ENCODE results near the gene SGCD.

SGCD gene

DNA sequence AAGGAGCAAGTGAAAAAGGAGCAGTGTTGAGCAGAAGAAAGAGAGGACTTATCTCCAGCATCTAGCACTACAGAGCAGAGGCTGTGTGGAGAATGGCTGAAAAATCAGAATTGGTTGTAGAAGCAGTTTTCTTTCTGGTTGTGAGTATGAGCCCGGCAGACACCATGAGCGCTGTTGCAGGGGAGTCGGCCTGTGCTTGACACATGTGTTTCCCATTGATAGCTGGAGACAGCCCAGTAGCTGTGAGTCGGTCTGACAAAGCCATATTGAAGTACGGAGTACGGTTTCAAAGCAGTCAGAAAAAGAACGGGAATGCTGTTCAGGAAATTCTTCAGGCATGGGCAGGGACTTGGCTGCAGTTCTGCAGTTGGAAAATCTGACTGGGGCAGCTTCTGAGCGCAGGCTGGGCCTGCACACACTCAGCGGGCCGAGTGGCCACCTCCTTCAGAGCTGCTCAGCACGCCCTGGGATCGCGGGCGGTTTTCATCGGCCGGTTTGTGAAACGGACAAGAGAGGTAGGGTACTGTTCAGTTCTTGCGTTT, at the start of gene SGCD:
Gene SGCD (plus strand): TSS at position 447 of the 542 bp plus-strand sequence.
- DNase-seq (ENCODE audit: low spot score): peak; percentile 45

DNA sequence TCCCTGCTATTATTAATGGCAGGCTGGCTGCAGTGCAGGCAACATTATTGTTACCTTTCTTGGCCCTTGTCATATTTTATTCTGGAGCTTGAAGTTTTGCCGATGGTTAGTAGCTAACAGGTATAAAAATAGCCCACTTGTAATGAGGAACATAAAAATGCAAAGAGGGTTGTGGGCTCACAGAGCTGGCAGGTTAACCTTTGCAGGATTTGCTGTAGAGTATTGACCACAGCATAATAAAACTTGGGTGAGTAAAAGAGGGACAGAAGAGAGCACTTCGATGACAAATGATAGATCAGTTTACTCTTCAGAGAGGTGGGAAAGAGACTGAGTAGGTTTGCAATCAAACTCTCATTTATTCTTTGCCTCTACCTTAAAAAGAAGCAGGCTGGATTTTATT, 49.7 kb upstream of the SGCD start:
- no peak for DNase-seq (ENCODE audit: low spot score)

DNA sequence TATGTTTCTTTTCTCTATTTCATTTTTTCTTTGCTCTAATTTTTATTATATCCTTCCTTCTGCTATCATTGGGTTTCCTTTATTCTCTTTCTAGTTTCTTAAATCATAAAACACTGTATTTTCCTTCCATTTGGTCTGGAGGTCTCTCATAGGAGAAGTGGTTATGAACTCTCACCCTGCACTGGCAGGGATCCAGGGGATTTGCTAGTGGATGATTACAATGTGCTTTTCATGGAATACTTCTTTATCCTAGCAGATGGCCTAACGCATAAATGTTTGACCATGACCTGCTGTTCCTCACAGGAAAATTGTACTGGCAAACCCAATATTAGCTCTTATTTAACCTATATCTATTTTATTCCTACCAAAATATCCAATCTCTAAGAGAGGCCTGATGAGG, 31.5 kb upstream of the SGCD start:
- no peak for DNase-seq (ENCODE audit: low spot score)

DNA sequence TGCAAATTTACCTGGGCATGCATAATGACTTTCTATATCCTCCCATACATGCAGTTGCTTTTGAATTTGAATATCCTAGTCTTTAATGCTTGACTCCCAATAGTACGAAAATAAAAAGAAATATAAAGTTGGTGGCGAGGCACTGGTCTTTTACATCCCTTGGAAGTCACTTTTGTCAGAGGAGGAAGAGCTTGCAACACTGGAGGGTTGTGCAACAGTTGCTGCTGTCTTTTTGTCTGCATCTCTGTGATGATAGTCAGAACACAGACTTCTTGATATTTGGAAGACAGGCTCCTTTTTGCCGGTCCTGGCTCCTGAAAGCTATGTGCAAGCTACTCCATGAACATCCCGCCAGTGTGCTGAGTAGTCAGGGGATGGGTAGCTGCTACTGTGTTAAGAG, 16.8 kb upstream of the SGCD start:
- DNase-seq (ENCODE audit: low spot score): no peak

DNA sequence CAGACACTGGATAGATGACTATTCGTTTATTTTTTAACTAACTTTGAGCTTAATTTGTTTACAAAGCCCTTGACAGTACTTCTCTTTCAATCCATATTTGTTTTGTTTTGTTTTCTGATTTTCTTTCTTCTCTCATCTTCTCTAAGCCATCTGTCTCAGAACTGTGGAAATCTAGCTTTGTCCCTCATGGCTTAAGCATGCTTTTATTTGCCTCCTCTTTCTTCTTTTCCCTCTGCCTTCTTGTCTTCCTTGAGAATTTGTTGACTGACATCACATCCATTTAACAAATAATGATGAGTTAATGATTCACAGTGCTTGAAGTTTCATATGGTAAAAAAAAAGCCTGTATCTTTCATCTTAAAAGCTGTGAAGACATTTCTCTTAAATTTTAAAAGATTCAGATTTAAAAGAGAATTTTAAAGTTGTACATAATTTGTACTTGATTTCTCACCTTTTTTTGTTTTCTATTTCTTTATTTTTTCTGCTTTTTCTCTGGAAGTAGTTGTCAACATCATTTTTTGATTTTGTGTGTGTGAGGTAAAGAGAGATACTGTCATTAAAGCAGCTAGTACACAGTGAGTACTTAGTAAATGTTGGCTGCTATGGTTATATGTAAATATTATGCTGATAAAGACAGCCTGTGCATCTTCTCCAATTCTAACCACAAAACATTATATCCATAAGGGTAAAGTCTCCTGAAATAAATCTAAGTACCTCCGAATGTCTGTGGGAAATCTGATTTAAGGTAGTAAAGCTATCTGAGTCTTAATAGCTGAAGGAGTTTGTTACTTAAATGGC, 13.9 kb upstream of the SGCD start:
- DNase-seq (ENCODE audit: low spot score): no peak

DNA sequence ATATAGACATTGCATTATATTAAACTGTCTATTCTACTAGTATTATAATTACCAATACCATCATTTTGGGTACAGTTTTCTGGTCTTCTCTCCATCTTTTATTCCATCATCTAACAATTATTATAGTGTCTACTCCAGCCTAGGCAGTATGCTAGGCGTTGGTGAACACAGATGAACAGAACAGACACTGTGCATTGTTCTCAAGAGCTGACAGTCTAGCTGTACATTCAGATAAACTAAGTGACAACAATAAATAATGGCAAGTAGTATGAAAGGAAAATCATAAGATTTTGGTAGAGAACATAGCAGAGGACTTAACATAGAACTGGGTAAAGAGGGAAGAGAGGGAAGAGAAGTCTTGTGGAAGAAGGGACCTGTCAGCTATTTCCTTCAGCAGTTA, 12.5 kb upstream of the SGCD start:
- DNase-seq (ENCODE audit: low spot score): no peak

DNA sequence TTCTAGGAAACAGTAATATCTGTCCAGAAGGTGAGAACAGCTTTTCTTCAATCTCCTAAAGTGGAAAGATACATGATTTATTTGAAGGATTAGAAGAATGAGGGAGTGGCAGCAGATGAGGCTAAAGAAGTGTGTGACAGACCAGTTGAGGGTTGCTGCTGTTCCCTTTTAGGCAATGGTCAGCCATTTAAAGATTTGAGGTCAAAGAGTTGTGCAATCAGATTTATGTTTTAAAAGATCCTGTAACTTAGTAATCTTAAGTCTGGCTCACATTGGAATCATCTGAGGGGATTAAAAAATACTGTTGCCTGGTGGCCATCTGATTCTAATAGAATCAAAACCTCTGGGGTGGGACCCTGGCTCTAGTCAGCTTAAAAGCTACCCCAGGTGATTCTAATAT, 4.3 kb upstream of the SGCD start:
- DNase-seq (ENCODE audit: low spot score): no peak

DNA sequence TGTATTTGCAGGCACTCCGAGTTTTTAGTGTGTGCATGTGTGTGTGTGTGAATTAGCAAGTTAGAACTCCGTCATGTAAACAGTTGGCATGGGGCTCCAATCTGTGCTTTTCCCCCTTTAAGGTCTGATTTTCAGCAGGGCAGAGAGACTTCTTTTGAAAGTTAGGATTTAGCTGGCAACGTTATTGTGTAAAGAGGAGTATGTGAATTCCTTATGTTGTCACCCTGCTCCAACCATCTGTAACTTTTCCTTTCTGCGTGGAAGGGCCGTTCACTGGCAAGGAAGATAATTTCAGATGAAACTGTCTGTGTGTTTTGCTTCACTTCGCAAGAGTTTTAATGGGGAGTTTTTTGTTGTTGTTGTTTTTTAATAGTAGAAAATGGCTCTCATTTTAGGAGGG, 332 bp downstream of the SGCD start:
- no peak for DNase-seq (ENCODE audit: low spot score)

DNA sequence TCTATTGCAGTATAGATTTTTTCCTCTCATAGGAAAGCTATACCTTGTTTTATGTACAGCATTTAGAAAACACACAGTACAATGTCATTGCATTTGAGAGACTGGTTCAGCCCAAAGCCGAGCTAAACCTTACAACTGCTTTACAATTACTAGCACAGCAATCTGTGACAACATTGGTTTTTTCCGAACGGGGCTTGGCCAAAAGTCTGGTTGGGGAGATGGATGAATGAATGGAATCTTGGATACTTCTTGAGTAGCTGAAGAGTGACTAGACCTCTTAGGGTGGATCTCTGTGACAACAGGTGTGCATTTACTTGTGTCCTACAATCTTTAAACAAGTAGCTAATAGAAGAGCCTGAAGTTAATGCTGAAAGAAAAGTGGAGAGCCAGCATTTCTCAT, 1.2 kb downstream of the SGCD start:
- DNase-seq (ENCODE audit: low spot score): no peak

DNA sequence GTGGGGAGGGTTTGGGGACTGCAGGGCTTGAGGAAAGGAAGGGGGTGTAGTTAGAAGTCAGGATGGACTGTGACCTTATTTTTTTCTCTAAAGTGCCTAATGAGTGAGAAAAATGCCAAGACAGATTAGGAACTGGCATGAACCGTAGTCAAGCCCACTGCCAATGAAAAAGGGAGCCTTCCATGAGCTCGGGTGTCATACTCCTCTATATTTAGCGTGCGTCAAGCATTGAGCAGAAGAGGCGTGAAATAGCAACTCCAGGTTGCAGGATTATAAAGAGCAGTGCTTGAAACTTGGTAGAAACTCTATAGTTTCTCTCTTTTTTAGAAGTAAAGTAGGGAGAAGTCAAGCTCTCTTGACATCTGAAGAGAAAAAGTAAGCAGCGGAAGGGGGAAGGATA, 1.8 kb downstream of the SGCD start:
- DNase-seq (ENCODE audit: low spot score): no peak

DNA sequence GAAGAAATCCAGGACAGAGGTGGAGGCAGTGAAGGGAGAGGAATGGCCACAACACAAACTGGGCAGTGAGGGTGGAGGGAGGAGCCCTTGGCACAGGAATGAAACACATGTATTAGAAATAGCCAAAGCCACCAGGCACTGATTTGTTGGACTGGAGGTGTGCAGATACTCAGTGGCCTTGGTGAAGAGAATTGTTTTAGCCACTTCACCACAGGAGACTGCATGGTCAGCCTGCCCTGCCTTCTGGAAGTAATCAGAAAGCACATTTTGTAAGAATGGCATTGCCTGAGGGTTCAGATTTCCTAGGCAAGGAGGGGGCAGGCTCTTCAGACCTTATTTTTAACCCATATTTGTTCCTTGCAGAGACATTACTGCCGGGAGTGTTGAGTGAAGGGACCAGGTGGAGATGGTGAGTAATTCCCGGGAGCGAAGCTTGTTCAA, 2.2 kb downstream of the SGCD start:
- DNase-seq (ENCODE audit: low spot score): no peak

DNA sequence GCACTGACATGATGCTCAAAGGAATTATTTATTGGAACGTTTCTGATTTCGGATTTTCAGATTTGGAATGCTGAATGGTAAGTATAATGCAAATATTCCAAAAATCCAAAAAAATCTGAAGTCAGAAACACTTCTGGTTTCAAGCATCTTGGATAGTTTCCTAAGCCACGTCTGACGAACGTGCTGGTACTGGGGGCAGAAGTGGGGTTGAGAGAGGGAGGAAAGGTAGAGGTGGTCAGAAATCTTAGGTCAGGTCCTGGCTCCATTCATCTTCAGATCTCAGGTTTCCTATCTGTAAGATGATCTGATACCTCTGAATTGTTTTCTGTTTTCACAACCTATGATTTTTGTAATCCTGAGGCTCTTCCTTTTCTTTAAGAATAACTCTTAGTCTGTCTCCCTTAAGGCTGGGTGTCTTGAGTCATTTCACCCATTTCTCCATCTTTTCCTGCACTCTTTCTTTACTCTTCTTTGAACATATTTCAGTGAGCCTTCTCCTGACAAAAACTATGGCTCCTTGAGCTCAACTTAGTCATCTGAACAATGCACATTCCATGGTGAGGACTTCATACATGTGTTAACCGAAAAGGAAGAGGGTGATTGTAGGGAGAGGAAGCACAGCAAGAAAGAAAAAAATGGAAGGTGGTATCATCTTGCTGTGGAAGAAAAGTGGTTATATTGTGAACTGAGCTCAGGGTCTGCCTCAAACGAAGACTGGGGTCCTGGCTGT, 3.3 kb downstream of the SGCD start:
- no peak for DNase-seq (ENCODE audit: low spot score)

DNA sequence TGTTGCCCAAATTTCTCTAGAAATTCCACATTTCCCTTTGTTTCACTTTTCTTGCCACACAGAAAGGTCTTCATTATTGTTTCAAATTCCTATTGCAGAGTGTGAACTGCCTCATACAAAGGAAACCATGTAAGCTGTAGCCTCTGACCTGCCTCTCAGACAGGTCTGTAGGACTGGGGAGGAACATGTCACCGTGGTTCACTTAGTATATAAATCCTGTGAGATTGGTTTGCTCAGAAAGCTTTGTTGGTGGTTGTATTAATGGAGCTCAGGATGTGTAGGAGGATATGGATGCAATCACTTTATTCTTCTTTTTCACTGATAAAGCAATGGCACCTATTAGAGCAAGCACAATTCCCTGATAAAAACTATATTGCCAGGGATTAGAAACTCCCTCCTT, 4.2 kb downstream of the SGCD start:
- no peak for DNase-seq (ENCODE audit: low spot score)

DNA sequence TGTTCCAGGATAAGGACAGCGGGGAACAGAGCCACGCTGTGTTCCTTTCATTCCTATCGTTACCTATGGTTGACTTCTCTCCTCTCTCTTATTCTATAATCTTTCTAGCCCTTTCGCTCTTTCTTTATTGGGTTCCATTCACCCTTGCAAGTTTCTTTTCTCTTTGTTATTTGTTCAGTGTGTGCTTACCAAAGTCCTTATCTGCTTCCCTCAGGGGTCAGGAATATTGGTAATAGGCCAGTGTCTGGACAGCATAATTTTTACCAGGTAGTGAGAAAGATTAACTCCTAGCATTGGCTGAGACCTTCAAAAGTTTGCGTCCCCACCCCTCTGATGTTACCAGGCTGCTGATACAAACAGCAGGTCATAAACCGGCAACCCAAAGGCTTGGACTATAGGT, 4.9 kb downstream of the SGCD start:
- DNase-seq (ENCODE audit: low spot score): no peak

DNA sequence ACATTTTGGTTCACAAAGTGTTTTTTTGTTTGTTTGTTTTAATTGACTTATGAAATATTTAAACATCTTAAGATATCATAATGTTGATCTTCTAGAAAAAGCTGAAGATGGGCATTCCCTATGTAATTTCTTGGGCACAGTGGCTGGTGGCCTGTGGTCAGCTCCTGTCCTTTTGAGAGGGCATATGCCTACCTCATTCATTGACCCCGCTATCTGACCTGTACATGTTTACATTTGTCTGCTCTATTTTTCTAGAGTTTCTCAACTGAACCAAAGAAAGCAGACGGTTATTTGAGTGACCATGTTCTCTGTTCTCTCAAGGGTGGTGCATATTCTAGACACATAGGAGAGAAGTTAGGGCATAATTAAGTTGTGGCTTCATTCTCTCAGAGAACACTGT, 5.3 kb downstream of the SGCD start:
- DNase-seq (ENCODE audit: low spot score): no peak

DNA sequence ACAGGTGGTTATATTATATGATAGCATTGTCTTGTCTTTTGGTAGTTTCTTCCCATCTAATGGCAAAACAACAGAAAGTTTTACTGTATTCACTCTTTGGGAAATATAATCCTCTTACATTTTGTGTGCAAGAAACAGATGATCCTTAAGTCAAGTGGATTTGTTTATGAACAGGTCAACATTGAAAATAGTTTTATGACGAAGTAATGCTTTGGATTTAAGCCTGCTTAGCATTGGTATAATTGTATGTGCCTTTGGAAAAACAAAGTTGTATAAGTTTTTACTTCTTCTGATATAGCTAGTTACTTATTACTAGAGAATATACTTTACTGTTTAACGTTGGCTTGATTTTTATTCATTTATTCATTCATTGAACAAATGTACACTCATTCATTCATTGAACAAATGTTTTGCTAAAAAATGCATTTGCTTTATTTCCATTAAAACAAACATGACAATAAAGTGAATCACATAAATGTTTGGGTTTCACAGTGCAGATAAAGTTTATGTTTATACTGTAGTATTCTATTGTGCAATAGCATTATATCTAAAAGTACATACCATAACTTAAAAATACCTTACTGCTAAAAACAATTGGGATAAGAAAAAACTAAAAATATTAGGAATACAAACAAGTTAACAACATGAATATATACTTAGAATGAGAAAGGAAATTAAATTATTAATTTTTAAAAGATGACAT, 12.3 kb downstream of the SGCD start:
- DNase-seq (ENCODE audit: low spot score): no peak

DNA sequence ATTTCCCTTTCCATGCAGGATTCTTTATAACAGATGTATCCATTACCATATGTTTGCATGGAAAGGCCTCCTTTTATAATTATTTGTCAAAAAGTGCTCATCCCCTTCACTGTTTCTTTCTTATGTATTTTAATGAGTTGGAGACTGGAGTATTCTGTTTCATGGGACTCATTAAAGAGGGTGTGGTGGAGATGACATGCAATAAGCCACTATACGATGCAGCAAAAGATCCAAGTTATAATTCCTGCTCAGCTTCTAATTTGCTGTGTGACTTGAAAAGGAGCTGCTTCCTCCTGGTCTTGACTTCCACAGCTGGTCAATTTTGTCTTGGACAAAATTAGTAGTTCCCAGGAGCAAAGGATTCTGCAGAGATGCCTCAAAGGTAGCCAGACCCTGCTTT, 13.9 kb downstream of the SGCD start:
- DNase-seq (ENCODE audit: low spot score): no peak

DNA sequence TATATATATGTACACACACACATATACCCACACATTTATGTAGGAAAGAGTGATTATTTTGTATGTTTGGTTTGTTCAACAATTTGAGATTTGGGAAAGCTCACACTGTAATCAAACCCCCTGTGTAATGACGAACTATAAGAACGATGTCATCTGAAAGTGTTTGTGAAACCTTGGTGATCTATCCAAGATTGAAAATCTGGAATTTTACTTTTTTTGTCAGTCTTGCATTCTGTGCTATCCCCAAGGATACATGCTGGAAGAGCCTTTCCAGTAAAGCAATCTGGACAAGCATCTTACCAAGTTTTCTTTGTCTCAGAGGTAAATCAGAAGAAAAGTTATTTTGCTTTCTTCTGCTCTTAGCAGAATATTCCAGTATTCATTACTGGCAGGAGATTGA, 23.3 kb downstream of the SGCD start:
- no peak for DNase-seq (ENCODE audit: low spot score)

DNA sequence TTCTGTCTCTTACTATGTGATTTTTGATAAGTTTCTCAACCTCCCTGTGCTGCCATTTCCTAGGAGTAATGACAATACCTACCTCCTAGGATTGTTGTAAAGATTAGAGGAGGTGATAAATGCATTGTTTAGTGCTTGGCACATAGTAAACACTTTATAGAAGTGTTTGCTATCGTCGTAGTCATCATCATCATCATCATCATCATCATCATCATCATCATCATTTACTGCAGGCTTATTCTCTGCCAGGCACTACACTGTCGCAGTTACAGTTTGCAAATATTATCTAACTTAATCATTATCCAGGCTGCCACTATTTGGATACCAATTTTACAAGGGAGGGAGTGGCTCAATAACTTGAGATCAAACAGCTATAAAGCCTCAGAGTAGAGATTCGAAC, 24.5 kb downstream of the SGCD start:
- DNase-seq (ENCODE audit: low spot score): no peak

DNA sequence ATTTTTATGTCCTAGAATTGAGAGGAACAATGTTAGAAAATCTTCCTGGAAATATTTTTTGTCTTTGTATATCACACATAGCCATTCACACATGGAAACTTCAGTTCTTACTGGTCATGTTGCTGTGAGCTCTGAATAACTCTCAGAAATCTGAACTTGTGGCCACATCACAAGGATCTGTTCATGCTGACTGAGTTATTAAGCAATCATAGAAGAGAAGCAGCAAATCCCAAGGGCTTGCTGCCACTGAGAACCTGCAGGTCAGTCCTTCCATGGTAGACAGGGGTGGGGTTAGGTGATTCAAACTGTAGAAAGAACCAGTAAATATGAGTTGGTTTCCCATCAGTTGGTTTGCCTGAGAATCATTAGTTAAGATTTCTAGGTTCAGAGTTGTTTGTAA, 27.6 kb downstream of the SGCD start:
- no peak for DNase-seq (ENCODE audit: low spot score)

DNA sequence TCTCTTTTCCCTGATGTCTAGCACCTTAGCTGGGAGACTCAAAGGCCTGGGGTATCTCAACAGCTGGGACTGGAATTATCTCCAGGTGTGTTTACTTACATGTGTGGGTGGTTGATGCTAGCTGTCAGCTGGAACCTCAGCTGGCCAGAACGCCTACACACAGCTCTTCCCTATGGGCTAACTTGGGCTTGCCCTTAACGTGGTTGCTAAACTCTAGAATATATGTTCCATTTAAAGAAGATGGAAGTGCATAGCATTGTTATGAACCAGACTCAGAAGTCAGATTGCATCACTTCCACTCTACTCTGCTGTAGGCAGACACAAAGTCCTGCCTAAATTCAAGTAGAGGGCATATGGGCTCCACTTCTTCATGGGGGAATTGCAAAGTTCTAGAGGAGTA, 29.3 kb downstream of the SGCD start:
- no peak for DNase-seq (ENCODE audit: low spot score)

DNA sequence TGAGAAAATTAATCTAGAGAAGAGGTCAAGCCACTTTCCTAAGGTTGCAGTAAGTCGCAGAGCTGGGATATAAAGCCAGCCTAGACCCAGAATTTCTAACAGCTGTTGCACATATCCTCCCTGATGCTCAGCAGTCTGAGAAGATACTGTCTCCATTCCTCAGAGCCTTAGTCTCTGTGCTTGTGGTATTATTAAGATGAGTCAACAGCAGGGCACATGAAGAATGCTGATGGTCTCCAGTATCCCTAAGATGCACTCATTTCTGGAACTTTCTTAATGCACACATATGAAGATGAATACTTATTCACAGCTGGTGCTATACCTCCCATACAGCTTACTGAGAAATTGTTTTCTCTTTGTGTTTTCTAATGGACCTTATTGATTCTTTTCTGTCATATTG, 32.5 kb downstream of the SGCD start:
- DNase-seq (ENCODE audit: low spot score): no peak

Measured in putamen (tissue), 1 donor.